Measurements from ENCODE around the gene LSS.

The LSS gene

DNA sequence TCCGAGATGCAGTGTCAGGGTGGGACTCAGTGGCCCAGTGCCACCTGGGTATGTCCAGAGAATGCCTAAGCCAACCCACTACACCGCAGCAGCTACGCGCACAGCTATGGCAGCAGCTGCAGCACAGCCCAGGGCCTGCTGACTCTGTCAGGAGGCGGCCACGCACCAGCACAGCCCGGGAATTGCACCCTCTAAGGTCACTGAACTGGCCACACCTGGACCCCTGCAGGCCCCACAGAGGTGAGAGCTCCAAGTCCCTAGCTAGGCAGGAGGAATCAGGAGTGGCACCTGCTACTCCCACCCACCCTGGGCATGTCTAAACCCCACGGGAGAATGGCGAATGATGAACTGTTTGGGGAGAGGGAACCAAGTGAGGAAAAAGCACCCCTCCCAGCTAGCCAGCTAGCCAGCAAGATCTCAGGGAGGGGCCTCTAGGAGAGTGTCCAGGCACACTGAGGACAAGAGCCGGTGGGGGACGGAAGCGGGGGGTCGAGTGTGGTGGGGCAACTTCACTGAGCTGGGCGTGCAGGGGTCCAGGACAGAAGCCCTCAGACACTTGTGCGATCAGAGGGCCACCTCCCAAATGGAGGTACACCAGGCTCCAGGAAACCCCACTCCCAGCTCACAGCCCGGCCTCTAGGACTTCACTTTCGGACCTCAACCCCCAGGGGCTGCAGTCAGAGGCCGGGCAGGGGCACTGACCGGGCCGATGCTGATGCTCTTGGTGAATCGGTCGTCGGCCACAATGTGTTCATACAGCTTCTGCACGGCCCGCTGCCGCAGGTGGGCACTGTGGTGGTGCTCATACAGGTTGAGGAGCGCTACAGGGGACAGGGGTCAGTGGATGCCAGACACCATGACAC, 13.9 kb downstream of the LSS start:
- Histone ChIP-seq H3K9ac (ENCODE audit: low read length) (no peak overlapping the region), H3K18ac (ENCODE audit: low read depth in 1 of 2, low read length in 2 of 2) (no peak overlapping the region), H2BK12ac (ENCODE audit: low read length in 2 of 2) (no peak overlapping the region), H3K4me1 (ENCODE audit: control insufficient read depth, insufficient read depth, low read depth, low read length) (peaks cover 10% of the 10 kb centered on the region), H3K27ac (ENCODE audit: low read length, poor library complexity, severe bottlenecking) (no peak overlapping the region), H2AK5ac (ENCODE audit: low read length, severe bottlenecking) (no peak overlapping the region), H2BK120ac (ENCODE audit: low read depth, low read length) (no peak overlapping the region), H3K4me3 (ENCODE audit: insufficient read depth in 1 of 2, low read depth in 1 of 2, low read length in 2 of 2) (no peak overlapping the region), H3K36me3 (ENCODE audit: control insufficient read depth in 1 of 2, insufficient read depth in 2 of 2, low read depth in 1 of 2, low read length in 2 of 2) (peaks cover 83 to 85% of the 10 kb centered on the region in 2 experiments), H3K79me1 (replicated peaks; ENCODE audit: low read length, poor library complexity, severe bottlenecking) (peaks cover 56% of the 10 kb centered on the region), H3K14ac (ENCODE audit: low read length in 2 of 2) (peak overlapping the region in 1 of 2 experiments; percentile 26), H4K8ac (ENCODE audit: low read length) (peak overlapping the region; percentile 56), H2AFZ (ENCODE audit: low read depth, low read length) (no peak overlapping the region), H3K9me3 (ENCODE audit: control insufficient read depth, low read length) (no peaks in the 10 kb centered on the region), H3K4ac (ENCODE audit: low read depth in 1 of 2, low read length in 2 of 2) (no peak overlapping the region), H3K27me3 (ENCODE audit: control insufficient read depth in 1 of 2, insufficient read depth in 1 of 2, low read length in 2 of 2) (no peaks in the 10 kb centered on the region), H4K91ac (ENCODE audit: low read length) (peak overlapping the region; percentile 40), H2BK5ac (ENCODE audit: low read depth, low read length, poor library complexity, severe bottlenecking) (no peak overlapping the region), H2BK15ac (ENCODE audit: low read depth, poor library complexity, severe bottlenecking) (no peak overlapping the region), H3K23ac (ENCODE audit: low read length in 2 of 2) (no peak overlapping the region), H3K4me2 (ENCODE audit: low read length, poor library complexity, severe bottlenecking) (no peak overlapping the region)
- no peak for DNase-seq
- WGBS: 96% methylated on average over 24 of the region's 27 CpGs

- H3K4me2 ChIP-seq (ENCODE audit: low read length, poor library complexity, severe bottlenecking): no peak overlapping the region
- H3K27ac ChIP-seq (ENCODE audit: low read length, poor library complexity, severe bottlenecking): no peak overlapping the region
- H2AFZ ChIP-seq (ENCODE audit: low read depth, low read length): no peak overlapping the region
- no peak overlapping the region for H4K91ac ChIP-seq (ENCODE audit: low read length)
- no peak overlapping the region for H2AK5ac ChIP-seq (ENCODE audit: low read length, severe bottlenecking)
- no peak overlapping the region for H3K23ac ChIP-seq (ENCODE audit: low read length in 2 of 2)
- H4K8ac ChIP-seq (ENCODE audit: low read length): peak overlapping the region; percentile 8
- no peak overlapping the region for H3K9ac ChIP-seq (ENCODE audit: low read length)
- no peak overlapping the region for H2BK120ac ChIP-seq (ENCODE audit: low read depth, low read length)
- no peak for DNase-seq
- H3K4me1 ChIP-seq (ENCODE audit: control insufficient read depth, insufficient read depth, low read depth, low read length): peaks cover 10% of the 10 kb centered on the region
- no peak overlapping the region for H2BK5ac ChIP-seq (ENCODE audit: low read depth, low read length, poor library complexity, severe bottlenecking)
- no peaks in the 10 kb centered on the region for H3K9me3 ChIP-seq (ENCODE audit: control insufficient read depth, low read length)
- no peak overlapping the region for H3K4ac ChIP-seq (ENCODE audit: low read depth in 1 of 2, low read length in 2 of 2)
- WGBS: 80% methylated on average over 15 of the region's 15 CpGs
- peaks cover 83 to 85% of the 10 kb centered on the region in 2 experiments for H3K36me3 ChIP-seq (ENCODE audit: control insufficient read depth in 1 of 2, insufficient read depth in 2 of 2, low read depth in 1 of 2, low read length in 2 of 2)
- no peak overlapping the region for H3K14ac ChIP-seq (ENCODE audit: low read length in 2 of 2)
- H2BK12ac ChIP-seq (ENCODE audit: low read length in 2 of 2): no peak overlapping the region
- no peak overlapping the region for H2BK15ac ChIP-seq (ENCODE audit: low read depth, poor library complexity, severe bottlenecking)
- no peak overlapping the region for H3K18ac ChIP-seq (ENCODE audit: low read depth in 1 of 2, low read length in 2 of 2)
- H3K4me3 ChIP-seq (ENCODE audit: insufficient read depth in 1 of 2, low read depth in 1 of 2, low read length in 2 of 2): no peak overlapping the region
- H3K27me3 ChIP-seq (ENCODE audit: control insufficient read depth in 1 of 2, insufficient read depth in 1 of 2, low read length in 2 of 2): no peaks in the 10 kb centered on the region
- H3K79me1 ChIP-seq (replicated peaks; ENCODE audit: low read length, poor library complexity, severe bottlenecking): peaks cover 50% of the 10 kb centered on the region
Observed at GRCh38 chr21:46213620-46214286, 14.8 kb downstream of the LSS start.

GRCh38 chr21:46212721-46213484, 15.7 kb downstream of the LSS start:
- no peak overlapping the region for H2BK12ac ChIP-seq (ENCODE audit: low read length in 2 of 2)
- H4K8ac ChIP-seq (ENCODE audit: low read length): no peak overlapping the region
- no peak overlapping the region for H3K14ac ChIP-seq (ENCODE audit: low read length in 2 of 2)
- no peak overlapping the region for H2AFZ ChIP-seq (ENCODE audit: low read depth, low read length)
- no peak overlapping the region for H3K9ac ChIP-seq (ENCODE audit: low read length)
- H3K4me1 ChIP-seq (ENCODE audit: control insufficient read depth, insufficient read depth, low read depth, low read length): peaks cover 10% of the 10 kb centered on the region
- no peak overlapping the region for H2BK15ac ChIP-seq (ENCODE audit: low read depth, poor library complexity, severe bottlenecking)
- H3K27ac ChIP-seq (ENCODE audit: low read length, poor library complexity, severe bottlenecking): no peak overlapping the region
- H4K91ac ChIP-seq (ENCODE audit: low read length): no peak overlapping the region
- H2AK5ac ChIP-seq (ENCODE audit: low read length, severe bottlenecking): no peak overlapping the region
- peaks cover 88 to 90% of the 10 kb centered on the region in 2 experiments for H3K36me3 ChIP-seq (ENCODE audit: control insufficient read depth in 1 of 2, insufficient read depth in 2 of 2, low read depth in 1 of 2, low read length in 2 of 2)
- H3K4me3 ChIP-seq (ENCODE audit: insufficient read depth in 1 of 2, low read depth in 1 of 2, low read length in 2 of 2): no peak overlapping the region
- no peaks in the 10 kb centered on the region for H3K9me3 ChIP-seq (ENCODE audit: control insufficient read depth, low read length)
- H3K18ac ChIP-seq (ENCODE audit: low read depth in 1 of 2, low read length in 2 of 2): no peak overlapping the region
- 97% methylated on average over 18 of the region's 18 CpGs for WGBS
- no peaks in the 10 kb centered on the region for H3K27me3 ChIP-seq (ENCODE audit: control insufficient read depth in 1 of 2, insufficient read depth in 1 of 2, low read length in 2 of 2)
- no peak for DNase-seq
- no peak overlapping the region for H2BK5ac ChIP-seq (ENCODE audit: low read depth, low read length, poor library complexity, severe bottlenecking)
- H2BK120ac ChIP-seq (ENCODE audit: low read depth, low read length): no peak overlapping the region
- H3K23ac ChIP-seq (ENCODE audit: low read length in 2 of 2): no peak overlapping the region
- H3K79me1 ChIP-seq (replicated peaks; ENCODE audit: low read length, poor library complexity, severe bottlenecking): peaks cover 53% of the 10 kb centered on the region
- no peak overlapping the region for H3K4ac ChIP-seq (ENCODE audit: low read depth in 1 of 2, low read length in 2 of 2)
- H3K4me2 ChIP-seq (ENCODE audit: low read length, poor library complexity, severe bottlenecking): no peak overlapping the region

Data from mesenchymal stem cell (in vitro differentiated cells and primary cell).